Vagina (tissue), 2 donors: ENCODE measurements around the gene ZBTB22.

Experiments
- POLR2A ChIP-seq, 2 donors: fragments of 450-650 bp; IDR thresholded peaks; one replicate each; pipeline ENCODE4 v1.6.1; 2017; ENCODE audit warnings: antibody characterized with exemption in 2 of 2, mild to moderate bottlenecking in 2 of 2, moderate library complexity in 2 of 2
- POLR2AphosphoS5 ChIP-seq, 2 donors: sonication (generic); formaldehyde crosslinking; IDR thresholded peaks; one replicate each; pipeline ENCODE4 v1.9.0; 2017; ENCODE audit warnings: antibody characterized with exemption in 2 of 2, mild to moderate bottlenecking in 2 of 2, low read depth in 1 of 2; ENCODE audit not compliant: insufficient read depth in 1 of 2

DNA sequence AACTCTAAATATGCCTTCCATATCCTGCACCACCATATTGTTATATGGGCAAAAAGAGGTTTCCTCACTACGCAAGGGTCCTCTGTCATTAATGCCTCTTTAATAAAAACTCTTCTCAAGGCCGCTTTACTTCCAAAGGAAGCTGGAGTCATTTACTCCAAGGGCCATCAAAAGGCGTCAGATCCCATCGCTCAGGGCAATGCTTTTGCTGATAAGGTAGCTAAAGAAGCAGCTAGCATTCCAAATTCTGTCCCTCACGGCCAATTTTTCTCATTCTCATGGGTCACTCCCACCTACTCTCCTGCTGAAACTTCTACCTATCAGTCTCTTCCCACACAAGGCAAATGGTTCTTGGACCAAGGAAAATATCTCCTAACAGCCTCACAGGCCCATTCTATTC lies 30.3 kb upstream of the ZBTB22 start:
- no peak for TF ChIP-seq POLR2AphosphoS5 (IDR thresholded peaks at IDR 0.05; ENCODE audit: insufficient read depth in 1 of 2, low read depth in 1 of 2)
- TF ChIP-seq POLR2A (IDR thresholded peaks at IDR 0.05) = no peak
